ENCODE data around the gene CYB561. TPM values are rescaled to one million over a fixed set of nuclear protein-coding genes. Genes with fewer than 3 reads are reported as not detected.
"Not testable (repeated sequence)": the region's sequence is repeated elsewhere in the genome, so short reads cannot be mapped to it uniquely, and the experiment has no call there.

Gene CYB561
- total RNA-seq, 1 experiment from 2014 or later, result 40.1 TPM

DNA sequence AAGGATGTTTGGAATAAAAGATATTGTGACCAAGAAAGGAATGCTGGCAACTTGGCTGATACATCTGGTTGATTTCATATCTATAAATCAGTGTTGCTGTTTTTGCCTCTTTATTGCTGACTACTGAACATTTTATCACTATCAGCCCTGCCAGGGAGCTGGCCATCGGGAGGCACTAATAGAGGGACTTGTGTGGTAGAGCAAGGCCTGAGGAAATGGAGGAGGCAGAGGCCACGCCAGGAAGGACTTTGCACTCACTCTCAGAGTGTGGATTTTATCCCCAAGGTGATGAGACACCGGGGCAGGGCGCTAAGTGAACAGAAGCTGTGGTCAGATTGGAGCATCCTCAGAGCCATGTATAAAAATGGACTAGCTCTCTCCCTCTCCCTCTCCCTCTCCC, 9.3 kb upstream of the CYB561 start:
- Histone ChIP-seq H3K9me3 (ENCODE audit: control insufficient read depth, insufficient read depth, low read depth, low read length) (no peaks in the 10 kb centered on the region), H3K27ac (ENCODE audit: low read length) (no peak overlapping the region)

GRCh38 chr17:63454915-63455314, 8.8 kb upstream of the CYB561 start:
- H3K4me1 ChIP-seq (ENCODE audit: control insufficient read depth, insufficient read depth, low read length), result no peaks in the 10 kb centered on the region
- intact Hi-C loops (cut with micrococcal nuclease; ENCODE audit: unreplicated experiment), result no loop called here
- BruUV-seq (replicated peaks), result no TSS peak
- H3K9me3 ChIP-seq (ENCODE audit: control insufficient read depth, insufficient read depth, low read depth, low read length), result no peaks in the 10 kb centered on the region
- no peak for DNase-seq (ENCODE audit: low read depth, low spot score)
- in situ Hi-C loops (cut with HindIII; ENCODE audit: low pct_unique_long_range_greater_than_20kb, low sequenced_read_pairs), result no loop called here
- ChIA-PET POLR2A (no interaction called here), CTCF (no interaction called here)
- no peak for ATAC-seq
- H3K36me3 ChIP-seq (ENCODE audit: control insufficient read depth, insufficient read depth, low read length), result no peaks in the 10 kb centered on the region
- no peak for TF ChIP-seq POLR2AphosphoS5 (IDR thresholded peaks at IDR 0.05; ENCODE audit: low read depth, low read length)
- TF ChIP-seq, protein P1, sequence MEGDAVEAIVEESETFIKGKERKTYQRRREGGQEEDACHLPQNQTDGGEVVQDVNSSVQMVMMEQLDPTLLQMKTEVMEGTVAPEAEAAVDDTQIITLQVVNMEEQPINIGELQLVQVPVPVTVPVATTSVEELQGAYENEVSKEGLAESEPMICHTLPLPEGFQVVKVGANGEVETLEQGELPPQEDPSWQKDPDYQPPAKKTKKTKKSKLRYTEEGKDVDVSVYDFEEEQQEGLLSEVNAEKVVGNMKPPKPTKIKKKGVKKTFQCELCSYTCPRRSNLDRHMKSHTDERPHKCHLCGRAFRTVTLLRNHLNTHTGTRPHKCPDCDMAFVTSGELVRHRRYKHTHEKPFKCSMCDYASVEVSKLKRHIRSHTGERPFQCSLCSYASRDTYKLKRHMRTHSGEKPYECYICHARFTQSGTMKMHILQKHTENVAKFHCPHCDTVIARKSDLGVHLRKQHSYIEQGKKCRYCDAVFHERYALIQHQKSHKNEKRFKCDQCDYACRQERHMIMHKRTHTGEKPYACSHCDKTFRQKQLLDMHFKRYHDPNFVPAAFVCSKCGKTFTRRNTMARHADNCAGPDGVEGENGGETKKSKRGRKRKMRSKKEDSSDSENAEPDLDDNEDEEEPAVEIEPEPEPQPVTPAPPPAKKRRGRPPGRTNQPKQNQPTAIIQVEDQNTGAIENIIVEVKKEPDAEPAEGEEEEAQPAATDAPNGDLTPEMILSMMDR (IDR thresholded peaks at IDR 0.05), result no peak
- TF ChIP-seq TCF7L2 (IDR thresholded peaks at IDR 0.05; ENCODE audit: low read depth, low read length), result no peak
- TF ChIP-seq REST (IDR thresholded peaks at IDR 0.05; ENCODE audit: insufficient read depth in 1 of 2, low read depth in 2 of 2, low read length in 1 of 2), result no peak
- no peak for TF ChIP-seq SIN3A (IDR thresholded peaks at IDR 0.05; ENCODE audit: borderline replicate concordance, insufficient read depth, low read depth, low read length)
- H3K27me3 ChIP-seq (ENCODE audit: control insufficient read depth, insufficient read depth, low read length), result no peaks in the 10 kb centered on the region
- H3K4me3 ChIP-seq (ENCODE audit: low read depth in 2 of 2, low read length in 2 of 2), result no peak overlapping the region
- H3K27ac ChIP-seq (ENCODE audit: low read length), result no peak overlapping the region

More for the DNA sequence above, 9.3 kb upstream of the CYB561 start:
- Histone ChIP-seq H3K4me1 (ENCODE audit: control insufficient read depth, insufficient read depth, low read length) (no peaks in the 10 kb centered on the region), H3K4me3 (ENCODE audit: low read depth in 2 of 2, low read length in 2 of 2) (no peak overlapping the region), H3K36me3 (ENCODE audit: control insufficient read depth, insufficient read depth, low read length) (no peaks in the 10 kb centered on the region), H3K27me3 (ENCODE audit: control insufficient read depth, insufficient read depth, low read length) (no peaks in the 10 kb centered on the region)
- ATAC-seq (peak; percentile 30; the same call in 1 of the 2 replicates), DNase-seq (ENCODE audit: low read depth, low spot score) (no peak)
- no peak for TF ChIP-seq POLR2AphosphoS5 (IDR thresholded peaks at IDR 0.05; ENCODE audit: low read depth, low read length)
- TF ChIP-seq, protein P1 (IDR thresholded peaks at IDR 0.05), result no peak
- TF ChIP-seq TCF7L2 (IDR thresholded peaks at IDR 0.05; ENCODE audit: low read depth, low read length), result no peak
- no peak for TF ChIP-seq SIN3A (IDR thresholded peaks at IDR 0.05; ENCODE audit: borderline replicate concordance, insufficient read depth, low read depth, low read length)
- no peak for TF ChIP-seq REST (IDR thresholded peaks at IDR 0.05; ENCODE audit: insufficient read depth in 1 of 2, low read depth in 2 of 2, low read length in 1 of 2)
- no TSS peak for BruUV-seq (replicated peaks)
- in situ Hi-C loops (cut with HindIII; ENCODE audit: low pct_unique_long_range_greater_than_20kb, low sequenced_read_pairs), result no loop called here
- ChIA-PET CTCF (interaction anchor here (0.6 kb wide), 1 partner anchor 13 kb away, joined by 6 read pairs; no protein-coding TSS in a partner anchor), POLR2A (no interaction called here)
- intact Hi-C loops (cut with micrococcal nuclease; ENCODE audit: unreplicated experiment), result no loop called here

GRCh38 chr17:63454357-63454756, 8.3 kb upstream of the CYB561 start:
- H3K27ac ChIP-seq (ENCODE audit: low read length); CTCF ChIA-PET; BruUV-seq (replicated peaks); H3K9me3 ChIP-seq (ENCODE audit: control insufficient read depth, insufficient read depth, low read depth, low read length); intact Hi-C loops (cut with micrococcal nuclease; ENCODE audit: unreplicated experiment); H3K4me1 ChIP-seq (ENCODE audit: control insufficient read depth, insufficient read depth, low read length); ATAC-seq; DNase-seq (ENCODE audit: low read depth, low spot score); POLR2A ChIA-PET; in situ Hi-C loops (cut with HindIII; ENCODE audit: low pct_unique_long_range_greater_than_20kb, low sequenced_read_pairs); H3K36me3 ChIP-seq (ENCODE audit: control insufficient read depth, insufficient read depth, low read length); H3K27me3 ChIP-seq (ENCODE audit: control insufficient read depth, insufficient read depth, low read length); H3K4me3 ChIP-seq (ENCODE audit: low read depth in 2 of 2, low read length in 2 of 2): not testable (repeated sequence)

Data from Panc1 (cell line).